KBM-7 (cell line): ENCODE results near the gene NR2F1-AS1.

Experiments used
- DNase-seq: peaks from one replicate; pipeline ENCODE4 v3.0.0-alpha.2; 2015
- in situ Hi-C: fragments of 300-500 bp; cut with MboI; formaldehyde crosslinking; loops from 2 replicates; pipeline ENCODE4 v1.14.3; 2020; ENCODE audit warnings: low sequenced_read_pairs, low pct_unique_long_range_greater_than_20kb, mixed read lengths

NR2F1-AS1 gene

DNA sequence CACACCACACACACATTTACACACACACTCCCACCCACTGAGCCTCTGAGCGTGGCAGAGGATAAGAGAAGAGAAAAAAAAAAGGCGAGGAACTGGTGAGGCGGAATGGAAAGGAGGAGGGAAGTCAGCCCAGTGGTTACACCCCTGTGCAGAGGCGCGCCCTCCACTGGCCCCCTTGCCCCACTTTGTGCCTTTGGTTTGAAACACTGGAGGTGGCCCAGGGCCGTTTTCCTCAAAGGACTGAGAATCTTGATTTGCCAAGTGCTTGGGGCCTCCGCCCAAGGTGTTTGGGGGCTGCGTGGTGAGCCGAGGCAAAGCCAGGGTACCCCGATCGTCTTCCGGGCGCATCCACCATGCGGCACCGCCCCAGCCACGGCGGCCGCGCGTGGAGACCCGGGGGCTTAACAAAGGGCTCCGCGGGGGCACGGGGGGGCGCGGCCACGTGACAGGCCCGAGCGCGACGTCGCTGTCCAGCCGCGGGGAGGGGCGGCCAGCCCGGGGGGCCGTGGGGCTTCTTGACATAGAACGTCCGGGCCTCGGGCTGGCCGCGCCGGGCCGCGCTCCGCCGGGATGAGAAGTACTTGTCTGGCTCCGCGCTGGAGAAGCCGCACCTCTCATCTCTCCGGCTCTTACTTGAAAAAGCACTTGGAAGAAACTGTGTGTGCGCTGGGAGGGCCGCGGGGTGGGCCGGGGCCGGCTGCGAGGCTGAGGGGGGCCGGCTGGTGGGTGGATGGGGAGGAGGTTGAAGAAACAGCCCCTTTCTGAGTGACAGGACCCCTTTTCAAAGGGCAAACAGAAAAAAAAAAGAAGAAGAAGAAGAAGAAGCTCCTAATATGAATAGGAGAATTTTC, 23.0 kb upstream of the NR2F1-AS1 start:
- in situ Hi-C loops = no loop called here
- no peak for DNase-seq

DNA sequence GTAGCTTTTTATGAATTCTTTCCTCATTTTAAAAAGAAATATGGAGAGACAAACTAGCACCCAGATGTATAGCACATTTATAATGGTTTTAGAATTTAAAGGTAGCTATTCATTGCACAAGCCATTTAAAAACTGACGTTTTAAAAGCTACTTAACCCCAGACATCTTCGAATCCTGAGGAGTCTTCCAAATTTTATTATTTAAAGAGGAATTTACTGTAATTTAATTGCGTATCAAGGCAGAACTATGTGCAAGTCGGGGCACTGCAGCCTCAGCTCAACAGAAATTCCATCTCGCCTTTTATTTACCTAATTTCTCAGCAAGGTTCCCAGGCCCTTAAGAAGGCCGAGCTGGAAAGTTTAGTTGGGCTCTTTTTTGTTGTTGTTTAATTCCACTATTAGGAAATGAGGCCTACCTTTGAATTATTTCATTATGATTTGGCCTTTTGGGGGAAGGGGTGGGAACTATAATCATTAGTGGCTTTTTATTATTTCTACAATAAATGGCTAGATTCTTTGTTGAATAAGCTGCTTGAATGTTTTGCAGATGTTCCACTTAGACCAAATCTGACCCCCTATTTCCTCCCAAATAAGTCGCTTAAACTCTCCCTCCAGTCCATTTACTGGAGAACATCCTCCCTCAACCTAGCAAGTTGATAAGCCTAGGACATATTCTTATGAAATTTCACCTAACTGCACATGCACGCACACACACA, 22.2 kb upstream of the NR2F1-AS1 start:
- in situ Hi-C loops = no loop called here

DNA sequence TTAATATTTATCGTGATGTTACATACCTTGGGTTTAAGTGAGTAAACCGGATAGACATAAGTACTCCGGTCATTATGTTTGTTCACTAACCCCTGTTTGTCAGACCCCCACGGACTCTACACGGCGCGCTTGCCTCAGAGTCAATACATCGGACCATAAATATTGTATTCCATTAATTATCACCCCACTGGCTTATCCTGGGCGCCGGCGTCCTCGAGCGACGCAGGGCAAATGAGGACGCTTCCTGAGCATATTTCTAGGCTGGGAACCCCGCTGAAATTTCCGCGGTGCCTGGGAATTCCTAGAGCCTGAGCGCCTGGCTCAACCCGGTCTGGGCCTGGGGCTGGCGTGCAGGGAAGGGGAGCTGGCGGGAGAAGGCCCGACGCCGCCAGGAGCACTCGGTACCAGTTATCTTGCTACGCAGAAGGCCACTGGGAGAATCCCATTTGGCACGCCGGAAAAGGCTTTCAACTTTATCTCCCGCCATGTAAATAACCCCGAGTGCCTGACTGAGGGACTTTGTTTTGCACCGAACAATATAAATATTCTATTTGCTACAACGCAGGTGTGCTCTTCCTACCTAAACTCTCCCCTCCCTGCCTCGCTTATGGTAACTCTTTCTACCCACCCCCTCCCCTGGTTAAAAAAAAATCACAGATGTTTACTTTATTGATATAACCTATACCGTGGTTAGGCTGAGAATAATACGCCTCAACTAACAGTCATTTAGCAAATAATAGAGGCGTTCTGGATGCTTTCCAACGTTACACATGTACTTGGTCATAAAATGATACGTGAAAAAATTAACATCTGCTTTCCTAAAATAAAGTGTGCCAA, 21.4 kb upstream of the NR2F1-AS1 start:
- DNase-seq = no peak
- in situ Hi-C loops = no loop called here

More for the DNA sequence above, 22.2 kb upstream of the NR2F1-AS1 start:
- DNase-seq = no peak

DNA sequence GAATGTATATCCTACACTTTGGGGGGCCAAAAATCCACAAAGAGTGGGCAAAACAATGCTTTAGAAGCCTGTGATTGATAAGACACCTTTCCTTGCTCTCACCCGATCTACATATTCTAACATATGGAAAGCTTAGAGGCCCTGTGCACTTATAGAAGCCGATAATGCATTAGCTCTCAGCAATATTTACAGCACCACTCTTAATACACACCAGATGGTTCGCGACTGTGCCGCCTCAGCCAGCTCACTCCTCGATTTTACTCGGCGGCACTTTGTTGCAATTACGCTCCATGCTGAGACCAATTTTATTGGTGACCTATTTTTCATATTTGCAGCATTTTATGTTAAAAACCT, 20.8 kb upstream of the NR2F1-AS1 start:
- DNase-seq = no peak
- in situ Hi-C loops = no loop called here

DNA sequence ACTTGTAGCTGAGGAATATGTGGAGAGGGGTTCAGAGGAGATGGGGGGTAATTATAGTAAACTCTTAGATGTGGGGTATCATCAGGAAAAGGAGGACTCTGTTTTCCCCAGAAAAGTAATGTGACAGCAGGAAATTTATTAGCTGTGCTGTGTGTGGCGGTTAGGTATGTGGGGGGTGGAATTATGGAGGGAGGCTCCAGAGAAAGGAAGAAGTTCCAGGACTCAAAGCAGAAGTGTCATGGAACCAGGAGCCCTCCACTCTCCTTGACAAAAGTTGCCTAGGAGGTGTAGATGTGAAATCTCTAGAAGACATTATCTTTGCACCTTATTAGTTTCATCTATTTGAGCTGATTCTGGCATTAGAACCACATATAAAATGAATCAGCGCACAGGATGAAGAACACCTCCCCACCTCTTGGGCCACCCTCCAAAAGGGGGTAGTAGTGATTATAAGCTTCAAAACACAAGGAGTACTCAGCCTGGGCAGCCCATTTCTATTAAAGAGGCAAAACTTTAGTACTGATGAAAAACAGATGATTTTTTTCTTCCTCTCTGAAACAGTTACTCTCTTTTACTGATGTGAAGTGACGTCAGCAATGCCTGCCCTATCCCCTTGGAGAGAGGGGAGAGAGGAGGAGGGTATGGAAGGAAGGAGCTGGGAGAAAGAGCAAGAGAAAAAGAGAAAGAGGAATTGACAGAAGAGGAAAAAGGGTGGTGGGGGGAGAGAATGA, 20.2 kb upstream of the NR2F1-AS1 start:
- no peak for DNase-seq
- in situ Hi-C loops = no loop called here

DNA sequence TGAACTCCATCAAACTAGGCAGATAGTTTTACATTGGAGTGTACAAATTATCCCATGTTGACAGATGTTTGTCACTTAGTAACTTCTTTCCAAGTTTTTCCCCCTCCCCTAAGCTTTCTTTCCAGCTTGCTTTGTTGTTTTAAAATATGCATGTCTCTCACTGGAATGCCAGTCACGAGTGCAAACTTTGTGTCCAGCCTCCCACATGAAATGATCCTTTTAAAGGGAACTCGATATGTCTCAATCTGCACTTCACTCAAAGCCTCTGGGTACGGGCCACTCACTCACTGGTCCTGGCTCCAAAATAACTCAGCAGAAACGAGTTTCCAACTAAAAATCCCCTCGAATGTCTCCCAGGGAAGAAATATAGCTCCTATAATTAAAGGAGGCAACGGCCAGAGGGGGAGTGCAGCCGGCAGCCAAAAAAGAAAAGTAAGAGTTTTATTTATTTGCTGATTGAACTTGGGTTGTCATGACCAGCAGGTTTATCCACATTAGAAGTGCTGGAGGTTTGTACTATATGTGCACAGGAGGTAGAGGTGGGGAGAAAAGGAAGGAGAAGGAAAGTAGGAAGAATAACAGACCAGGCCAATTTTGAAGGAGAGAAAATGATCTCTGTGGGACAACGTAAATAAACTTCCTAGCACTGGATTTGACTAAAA, 19.5 kb upstream of the NR2F1-AS1 start:
- DNase-seq = no peak
- in situ Hi-C loops = no loop called here

DNA sequence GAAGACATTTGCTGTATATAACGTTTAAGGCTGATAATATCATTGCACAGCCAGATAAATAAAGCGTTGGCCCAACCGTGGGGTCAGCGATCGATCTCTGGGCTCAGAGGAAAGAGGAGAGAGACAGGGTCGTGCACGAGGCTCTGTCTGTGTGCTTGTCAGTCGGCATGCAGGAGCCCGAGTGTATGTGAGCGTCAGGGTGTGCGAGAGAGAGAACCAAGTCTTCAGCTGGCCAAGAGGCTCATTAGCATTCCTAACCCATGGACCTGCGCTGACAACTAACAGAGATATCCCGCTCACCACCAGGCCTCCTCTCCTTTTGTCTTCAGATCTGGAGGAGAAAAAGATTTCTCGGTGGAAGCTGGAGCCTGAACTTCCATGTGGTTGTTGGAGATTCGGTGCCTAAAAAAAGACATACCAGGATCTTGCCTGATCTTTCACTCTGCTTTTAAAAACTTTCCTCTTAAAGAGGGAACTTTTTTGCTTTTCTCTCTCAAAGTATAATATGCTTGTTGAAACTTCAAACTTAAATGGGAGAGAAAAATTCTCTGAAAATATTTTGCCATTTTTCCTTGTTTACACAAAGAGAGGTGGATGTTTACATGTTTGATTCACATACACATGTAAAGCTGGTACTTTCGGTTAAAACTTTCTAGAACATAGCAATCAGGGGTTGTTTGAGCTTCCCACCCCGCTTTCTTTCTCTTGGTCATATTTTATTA, 18.5 kb upstream of the NR2F1-AS1 start:
- in situ Hi-C loops = loop anchor here (25.0 kb wide), 2 partner anchors 188 to 313 kb away; no protein-coding TSS in a partner anchor
- DNase-seq = no peak

DNA sequence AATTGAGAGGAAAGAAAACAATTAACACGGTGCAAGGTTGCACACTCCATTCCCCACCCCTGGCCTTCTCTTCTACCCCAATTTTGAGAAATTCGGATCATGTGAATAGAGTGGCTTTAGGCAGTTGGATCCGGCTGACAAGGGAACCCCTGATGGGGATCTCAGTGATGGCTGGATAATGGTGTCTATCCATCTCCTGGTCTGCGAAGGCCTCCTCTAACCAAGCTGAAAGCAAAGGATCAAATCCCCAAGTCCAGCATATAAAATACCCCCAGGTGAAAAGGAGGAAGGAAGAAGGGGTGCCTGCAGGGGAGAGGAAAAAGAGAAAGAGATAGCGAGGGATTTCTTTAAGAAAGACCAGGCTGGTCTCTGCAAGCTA, 18.0 kb upstream of the NR2F1-AS1 start:
- no peak for DNase-seq
- in situ Hi-C loops = loop anchor here (25.0 kb wide), 2 partner anchors 188 to 313 kb away; no protein-coding TSS in a partner anchor

DNA sequence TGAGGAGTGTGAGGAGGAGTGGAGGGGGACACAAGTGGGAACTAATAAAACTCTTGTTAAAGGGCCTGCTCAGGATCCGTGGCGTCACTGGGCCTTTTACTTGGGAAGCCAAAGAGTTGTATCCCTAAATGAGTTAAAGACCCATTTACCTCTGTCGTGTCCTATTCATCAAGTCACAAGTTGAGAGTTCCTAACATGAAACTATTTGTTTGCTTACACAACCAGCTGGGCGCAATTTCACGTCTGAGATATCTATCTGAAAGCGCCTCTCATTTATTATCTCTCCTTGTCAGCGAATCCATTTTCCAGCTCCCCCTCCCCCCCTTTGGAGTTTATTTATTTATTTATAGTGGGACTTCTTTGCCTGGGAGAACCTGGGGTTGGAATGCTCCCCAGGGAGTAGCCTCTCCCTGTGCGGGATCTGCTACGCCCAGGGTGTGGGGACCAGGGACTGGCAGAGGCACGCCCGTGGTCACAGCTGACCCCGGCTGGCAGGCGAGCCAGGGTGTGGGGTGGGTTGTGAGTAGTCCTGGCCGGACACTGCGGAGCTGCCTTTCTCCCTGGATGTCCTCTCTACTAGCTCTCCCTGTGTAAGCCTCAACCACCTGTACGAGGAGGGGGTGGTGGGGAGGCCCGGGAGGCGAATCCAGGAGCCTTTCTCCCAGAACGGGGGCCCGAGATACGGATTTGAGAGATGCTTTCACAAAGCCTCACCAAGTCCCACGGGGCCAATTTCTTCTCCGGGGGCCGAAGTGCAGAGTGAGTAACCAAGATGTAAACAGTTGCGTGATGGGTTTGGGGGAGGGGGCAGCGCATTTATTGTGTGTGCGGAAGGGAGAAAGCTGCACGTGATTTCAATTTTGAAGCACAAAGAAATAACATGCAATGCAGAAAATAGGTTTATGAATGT, 17.3 kb upstream of the NR2F1-AS1 start:
- no peak for DNase-seq
- in situ Hi-C loops = loop anchor here (25.0 kb wide), 2 partner anchors 189 to 314 kb away; no protein-coding TSS in a partner anchor

DNA sequence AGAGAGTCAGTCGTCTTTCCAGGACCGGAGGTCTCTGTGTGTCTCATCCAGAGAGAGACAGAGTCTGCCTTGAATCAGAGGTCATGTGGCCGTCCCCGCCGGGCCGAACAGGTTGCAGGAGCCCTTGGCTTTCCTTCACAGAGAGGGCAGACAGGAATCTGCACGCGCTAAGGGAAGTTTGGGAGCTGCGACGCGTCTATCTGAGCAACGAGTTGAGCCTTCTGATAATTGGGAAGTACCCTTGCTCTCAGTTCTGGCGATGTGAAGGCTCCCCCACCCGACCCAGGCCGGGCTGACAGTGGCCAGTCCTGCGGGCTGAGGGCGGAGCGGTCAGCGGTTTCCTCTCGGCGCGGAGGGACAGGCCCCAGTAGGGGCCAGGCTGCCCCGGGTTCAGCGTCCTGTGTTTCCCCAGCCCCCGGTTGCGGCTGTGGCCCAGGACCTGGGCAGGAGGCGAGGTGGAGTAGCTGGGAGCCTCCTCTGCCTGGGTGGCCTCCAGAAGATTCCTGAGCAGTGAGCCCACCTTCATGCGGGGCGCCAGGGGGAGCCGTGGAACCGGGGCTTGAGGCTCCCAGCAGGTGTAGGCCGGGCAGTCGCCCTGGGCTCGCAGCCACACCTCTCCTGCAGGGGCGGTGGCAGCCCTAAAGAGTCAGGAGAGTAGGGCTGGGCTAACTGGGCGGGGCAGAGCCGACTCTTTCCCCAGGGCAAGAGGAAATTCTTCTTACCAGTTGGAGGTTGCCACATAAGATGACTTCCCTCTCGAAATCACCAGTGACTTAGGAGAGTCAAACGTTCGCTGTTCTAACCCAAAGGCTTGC, 15.9 kb upstream of the NR2F1-AS1 start:
- in situ Hi-C loops = loop anchor here (25.0 kb wide), 2 partner anchors 190 to 315 kb away; no protein-coding TSS in a partner anchor
- no peak for DNase-seq

DNA sequence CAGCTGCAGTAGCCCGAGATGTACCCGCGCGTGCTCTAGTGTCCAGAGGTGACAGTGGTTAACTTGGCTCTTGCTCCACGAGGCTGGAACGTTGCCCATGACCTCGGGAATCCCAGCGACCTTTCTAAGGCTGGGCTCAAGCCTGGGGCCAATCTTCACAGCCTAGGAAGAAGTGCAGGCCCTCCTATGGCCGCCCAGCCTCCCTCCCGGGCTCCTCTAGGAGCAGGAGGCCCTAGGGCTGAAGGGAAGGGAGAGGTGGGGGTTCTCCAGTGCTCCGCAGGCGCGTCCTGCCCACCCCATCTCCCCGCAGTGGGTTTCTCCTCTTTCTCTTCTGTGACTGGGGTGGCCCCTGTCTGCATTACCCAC, 15.3 kb upstream of the NR2F1-AS1 start:
- no peak for DNase-seq
- in situ Hi-C loops = loop anchor here (25.0 kb wide), 2 partner anchors 191 to 316 kb away; no protein-coding TSS in a partner anchor

DNA sequence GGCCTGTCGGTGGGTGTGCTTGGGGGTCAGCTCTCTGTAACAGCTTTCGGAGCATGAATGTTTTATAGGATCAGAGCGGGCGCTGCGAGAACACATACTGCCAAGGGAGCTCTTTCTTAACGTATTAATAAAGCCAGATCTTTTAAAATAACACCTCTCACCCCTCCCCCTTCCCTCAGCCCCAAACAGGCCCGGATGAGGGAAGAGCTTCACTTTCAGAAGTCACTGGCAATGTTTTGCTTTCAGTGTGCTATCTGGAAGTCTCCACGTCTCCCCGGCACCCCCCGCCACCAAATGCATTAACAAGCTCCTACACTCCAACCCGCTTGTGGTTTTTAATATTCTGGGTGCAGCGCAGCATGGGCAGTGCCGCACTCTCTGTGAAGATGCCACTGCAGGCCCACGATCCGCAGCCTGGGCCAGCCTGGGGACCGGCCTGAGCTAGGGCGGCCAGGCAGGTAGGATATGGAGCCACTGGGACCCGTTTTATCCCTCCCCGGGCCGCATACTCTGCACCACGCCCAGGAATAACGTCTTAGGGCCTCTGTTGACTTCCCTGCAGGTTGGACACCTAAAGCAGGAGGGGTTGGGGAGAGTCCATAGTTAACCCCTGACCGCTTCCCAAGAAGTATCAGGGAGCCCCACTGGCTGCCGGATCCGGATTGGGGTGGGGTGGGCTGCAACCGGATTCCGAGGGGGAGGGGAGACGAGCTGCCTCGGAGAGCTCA, 14.6 kb upstream of the NR2F1-AS1 start:
- no peak for DNase-seq
- in situ Hi-C loops = loop anchor here (25.0 kb wide), 2 partner anchors 192 to 317 kb away; no protein-coding TSS in a partner anchor

DNA sequence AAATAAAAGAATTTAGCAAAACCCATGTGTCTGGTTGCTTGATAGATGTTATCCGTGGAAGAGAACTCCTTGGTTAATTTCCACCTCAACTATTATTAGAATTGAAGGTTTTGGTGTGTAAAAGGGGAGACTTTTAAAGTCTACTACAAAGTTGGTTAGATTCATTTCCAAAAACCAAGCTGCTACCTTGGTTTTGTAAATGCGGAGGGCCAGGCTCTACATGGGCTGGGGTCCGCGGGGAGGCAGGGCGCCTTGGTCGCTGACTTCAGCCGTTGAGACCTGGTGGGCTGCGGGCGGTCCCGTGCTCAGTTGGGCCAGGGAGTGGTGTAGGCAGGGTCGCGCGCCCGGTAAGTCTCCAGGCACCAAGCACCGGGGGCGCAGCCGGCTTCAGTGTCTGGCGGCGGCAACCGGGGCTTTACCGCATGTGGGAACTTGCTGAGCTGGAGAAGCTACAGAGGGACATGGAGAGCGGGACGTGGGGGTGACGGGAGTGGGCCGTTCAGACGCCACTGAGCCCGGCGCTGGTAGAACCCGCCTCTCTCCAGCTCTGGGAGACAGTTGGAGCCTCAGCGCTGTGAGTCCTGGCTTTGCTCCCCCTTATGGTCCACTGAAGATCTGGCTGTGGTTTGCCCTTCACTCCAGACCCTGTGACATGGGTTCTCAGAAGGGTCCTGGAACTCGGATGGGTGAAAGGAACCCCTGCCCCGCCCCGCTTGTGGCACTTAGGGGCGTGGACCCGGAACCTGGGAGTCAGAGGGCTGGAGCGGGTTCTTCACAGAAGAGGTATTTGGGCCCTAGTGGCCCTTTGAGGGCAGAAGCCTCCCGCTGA, 13.8 kb upstream of the NR2F1-AS1 start:
- in situ Hi-C loops = loop anchor here (25.0 kb wide), 2 partner anchors 192 to 317 kb away; no protein-coding TSS in a partner anchor
- no peak for DNase-seq

DNA sequence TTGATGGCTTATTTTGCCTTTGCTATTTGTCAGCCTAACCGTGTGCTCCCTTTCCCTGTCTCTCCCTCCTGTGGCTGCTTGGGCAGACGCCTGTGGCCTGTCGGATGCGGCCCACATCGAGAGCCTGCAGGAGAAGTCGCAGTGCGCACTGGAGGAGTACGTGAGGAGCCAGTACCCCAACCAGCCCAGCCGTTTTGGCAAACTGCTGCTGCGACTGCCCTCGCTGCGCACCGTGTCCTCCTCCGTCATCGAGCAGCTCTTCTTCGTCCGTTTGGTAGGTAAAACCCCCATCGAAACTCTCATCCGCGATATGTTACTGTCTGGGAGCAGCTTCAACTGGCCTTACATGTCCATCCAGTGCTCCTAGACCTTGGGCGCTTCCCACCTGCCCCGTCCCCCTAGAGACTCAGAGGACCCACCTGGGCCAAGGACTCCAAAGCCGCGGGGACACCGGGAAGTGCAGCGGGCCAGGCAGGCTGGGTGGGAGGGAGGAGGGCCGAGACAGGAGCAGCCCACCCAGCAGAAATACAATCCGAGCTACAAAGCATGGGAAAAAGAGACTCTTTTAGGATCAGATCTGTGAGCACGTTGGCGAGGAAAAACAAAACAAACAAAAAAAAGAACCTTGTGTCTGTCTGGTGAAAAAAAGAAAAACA, 12.6 kb upstream of the NR2F1-AS1 start:
- no peak for DNase-seq
- in situ Hi-C loops = loop anchor here (25.0 kb wide), 2 partner anchors 194 to 319 kb away; no protein-coding TSS in a partner anchor
